GM21717 (cell line): ENCODE measurements around the gene GOLGA8F.
"Not testable (repeated sequence)": the region's sequence is repeated elsewhere in the genome, so short reads cannot be mapped to it uniquely, and the experiment has no call there.

Experiments used
- ATAC-seq: cut with Tn5 transposase; IDR thresholded peaks from one replicate; pipeline ENCODE4 v1.9.1; 2021; ENCODE audit warnings: mild to moderate bottlenecking, moderate library complexity; ENCODE audit not compliant: unreplicated experiment

Gene GOLGA8F, protein sequence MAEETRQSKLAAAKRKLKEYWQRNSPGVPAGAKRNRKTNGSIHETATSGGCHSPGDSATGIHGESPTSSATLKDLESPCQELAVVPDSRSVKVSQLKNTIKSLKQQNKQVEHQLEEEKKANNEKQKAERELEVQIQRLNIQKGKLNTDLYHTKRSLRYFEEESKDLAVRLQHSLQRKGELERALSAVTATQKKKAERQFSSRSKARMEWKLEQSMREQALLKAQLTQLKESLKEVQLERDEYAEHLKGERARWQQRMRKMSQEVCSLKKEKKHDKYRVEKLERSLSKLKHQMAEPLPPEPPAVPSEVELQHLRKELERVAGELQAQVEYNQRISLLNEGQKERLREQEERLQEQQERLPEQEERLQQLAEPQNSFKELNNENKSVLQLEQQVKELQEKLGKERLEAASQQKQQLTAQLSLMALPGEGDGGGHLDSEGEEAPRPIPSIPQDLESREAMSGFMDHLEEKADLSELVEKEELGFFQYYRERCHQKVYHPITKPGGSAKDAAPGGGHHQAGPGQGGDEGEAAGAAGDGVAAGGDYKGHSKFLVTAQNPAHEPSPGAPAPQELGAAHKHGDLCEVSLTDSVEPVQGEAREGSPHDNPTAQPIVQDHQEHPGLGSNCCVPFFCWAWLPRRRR

DNA sequence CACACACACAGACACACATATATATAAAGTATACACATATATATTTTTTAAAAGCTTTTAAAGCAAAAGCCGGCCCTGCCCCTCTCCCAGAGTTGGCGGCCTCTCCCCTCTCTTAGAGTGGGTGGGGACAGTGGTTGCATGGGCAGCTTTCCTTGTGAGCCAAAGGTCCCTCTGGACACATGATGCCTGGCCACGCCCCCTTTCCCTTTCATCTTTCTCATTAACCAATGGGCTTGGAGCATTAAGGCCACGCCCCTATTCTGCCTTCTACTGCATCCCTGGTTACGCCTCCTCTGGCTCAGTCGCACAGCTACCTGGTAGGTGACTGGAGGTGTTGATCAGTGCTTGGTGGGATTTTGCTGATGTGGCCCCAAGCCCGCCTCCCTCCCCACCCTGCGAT lies at the start of gene GOLGA8F:
Gene GOLGA8F (plus strand): TSS at position 301 of the 400 bp plus-strand sequence. CDS start 98 bp downstream, at position 399.
- ATAC-seq, result not testable (repeated sequence)

DNA sequence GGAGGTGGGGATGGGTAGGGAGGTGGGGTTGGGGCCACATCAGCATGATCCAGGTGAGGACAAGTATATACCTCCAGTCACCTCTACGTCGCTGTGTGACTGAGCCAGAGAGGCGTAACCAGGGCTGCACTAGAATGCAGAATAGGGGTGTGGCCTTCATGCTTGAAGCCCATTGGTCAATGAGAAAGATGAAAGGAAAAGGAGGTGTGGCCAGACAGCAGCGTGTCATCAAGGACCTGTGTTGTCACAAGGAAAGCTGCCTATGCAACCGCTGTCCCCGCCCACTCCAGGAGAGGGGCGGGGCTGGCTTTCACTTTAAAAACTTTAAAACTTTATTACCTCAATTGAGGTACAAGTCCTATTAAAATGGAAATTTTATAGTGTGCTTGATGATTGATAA lies 20.5 kb upstream of the GOLGA8F start, which contains the start of gene GOLGA6L24:
Gene GOLGA6L24 (minus strand): TSS at position 101 of the 400 bp plus-strand sequence. CDS start 61 bp downstream, at position 40.
- ATAC-seq, result not testable (repeated sequence)

DNA sequence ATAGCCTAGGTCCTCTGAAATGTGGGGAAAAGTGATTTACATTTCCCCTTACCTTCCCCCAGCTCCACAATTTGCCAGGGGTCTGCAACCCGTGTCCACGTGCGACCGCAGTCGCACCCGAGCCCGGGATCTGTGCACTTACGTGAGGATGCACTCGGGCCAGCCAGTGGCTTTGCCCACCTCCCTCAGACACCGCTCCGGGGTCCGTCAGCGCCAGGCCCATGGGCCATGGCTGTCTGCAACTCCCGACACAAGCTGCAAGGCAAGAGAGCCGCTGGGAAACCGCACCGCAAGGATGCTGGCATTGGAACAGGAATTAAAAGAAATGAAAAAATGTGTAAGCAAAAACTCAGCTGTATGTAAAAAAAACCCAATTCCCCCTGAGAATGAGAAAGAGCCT lies 13.0 kb upstream of the GOLGA8F start:
- ATAC-seq, result not testable (repeated sequence)

DNA sequence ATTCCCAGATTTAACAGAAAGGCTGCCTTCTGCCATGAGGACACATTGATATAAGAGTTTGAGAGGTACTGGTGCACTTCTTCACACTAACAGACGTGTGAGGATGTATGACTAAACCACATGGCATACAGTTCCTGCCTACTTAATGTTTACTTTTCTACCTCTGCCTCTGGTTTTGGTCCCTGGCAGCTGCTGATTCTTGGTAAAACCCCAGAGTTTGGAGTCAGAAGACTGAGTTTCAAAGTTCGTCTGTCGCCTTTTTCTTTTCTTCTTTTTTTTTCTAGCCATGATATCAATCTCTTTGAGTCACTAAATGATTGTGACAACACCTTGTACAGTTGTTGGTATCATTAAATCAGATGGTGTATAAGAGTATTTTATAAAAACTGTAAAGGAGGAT lies 1.6 kb downstream of the GOLGA8F start:
- not testable (repeated sequence) for ATAC-seq

DNA sequence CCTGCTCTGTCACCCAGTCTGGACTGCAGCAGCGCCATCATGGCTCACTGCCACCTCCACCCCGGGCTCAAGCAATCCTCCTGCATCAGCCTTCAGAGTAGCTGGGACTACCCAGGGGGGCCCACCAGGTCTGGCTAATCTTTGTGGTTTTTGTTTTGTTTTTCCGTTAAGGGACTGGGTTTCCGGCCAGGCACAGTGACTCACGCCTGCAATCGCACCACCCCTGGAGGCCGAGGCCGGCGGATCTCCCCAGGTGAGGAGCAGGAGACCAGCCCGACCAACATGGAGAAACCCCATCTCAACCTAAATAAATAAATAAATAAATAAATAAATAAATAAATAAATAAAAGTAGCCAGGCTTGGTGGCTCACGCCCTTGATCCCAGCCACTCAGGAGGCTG lies 17.6 kb downstream of the GOLGA8F start:
- not testable (repeated sequence) for ATAC-seq

DNA sequence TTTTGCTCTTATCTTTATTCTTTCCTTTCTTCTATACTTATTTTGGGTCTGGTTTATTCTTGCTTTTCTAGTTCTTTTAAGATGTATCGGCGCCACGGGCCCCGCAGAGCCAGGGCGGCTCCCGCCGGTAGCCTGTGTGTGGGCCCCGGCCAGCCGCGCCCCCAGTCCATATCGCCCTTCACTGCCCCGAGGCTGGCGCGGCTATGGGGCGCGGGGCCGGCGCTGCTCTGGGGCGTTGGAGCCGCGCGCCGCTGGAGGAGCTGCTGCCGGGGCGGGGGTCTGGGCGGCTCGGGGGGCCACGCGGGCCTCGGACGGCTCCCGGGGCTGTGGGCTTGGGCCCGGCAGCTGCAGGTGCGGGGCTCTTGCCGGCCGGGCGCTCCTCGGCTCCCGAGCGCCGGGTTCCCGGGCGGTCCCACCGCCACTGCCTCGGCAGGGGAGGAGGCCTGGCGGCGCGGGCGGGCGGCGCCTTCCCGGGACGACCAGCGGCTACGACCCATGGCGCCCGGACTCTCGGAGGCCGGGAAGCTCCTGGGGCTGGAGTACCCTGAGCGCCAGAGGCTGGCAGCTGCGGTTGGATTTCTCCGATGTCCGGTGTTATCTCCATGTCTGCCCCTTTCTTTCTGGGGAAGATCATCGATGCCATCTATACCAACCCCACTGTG lies 24.4 kb downstream of the GOLGA8F start:
- ATAC-seq, result not testable (repeated sequence)

DNA sequence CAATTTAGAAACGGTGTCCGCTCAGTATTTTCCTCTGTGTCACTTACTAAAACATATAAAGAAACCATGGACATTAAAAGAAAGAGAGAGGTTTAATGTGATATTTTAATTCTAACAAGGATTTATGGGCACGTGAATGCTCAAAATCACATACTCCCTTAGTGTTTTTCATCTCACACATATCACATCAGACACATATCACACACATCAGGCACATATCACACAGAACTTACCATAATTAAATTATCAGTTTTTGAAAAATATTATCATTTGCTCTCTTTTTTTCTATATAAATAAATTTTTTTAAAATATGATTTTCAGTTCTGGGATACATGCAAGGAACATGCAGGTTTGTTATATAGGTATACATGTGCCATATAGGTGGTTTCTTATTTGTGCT lies 42.0 kb downstream of the GOLGA8F start:
- not testable (repeated sequence) for ATAC-seq

DNA sequence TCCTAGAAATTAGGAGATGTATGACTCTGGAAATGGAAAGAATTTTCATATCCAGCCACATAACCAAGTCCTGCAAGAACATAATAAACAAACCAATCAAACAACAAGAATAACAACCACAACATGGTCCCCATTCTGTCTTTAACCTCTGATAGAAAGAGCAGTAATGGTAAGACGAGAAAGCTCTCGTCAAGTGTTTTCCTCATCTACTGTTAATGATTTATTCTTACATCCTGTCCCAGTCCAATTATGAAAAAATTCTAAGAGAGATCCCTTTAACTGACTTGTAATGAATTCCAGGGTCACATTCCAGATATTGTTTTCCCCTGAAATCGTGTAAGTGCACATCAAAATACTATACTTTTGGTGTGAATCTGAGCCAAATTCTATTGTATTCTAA lies 57.1 kb downstream of the GOLGA8F start:
- ATAC-seq, result not testable (repeated sequence)
